Endodermal cell (in vitro differentiated cells): Measurements from ENCODE around the gene PRKAG2. TPM values are rescaled to one million over a fixed set of nuclear protein-coding genes. Genes with fewer than 3 reads are reported as not detected.

Source experiments
- DNase-seq: peaks from one replicate; pipeline ENCODE4 v3.0.0-alpha.2; 2017
- H3K27ac ChIP-seq: 2 replicates; pipeline ENCODE4 v1.5.1; 2013; ENCODE audit warnings: mild to moderate bottlenecking, low read depth, low read length, moderate library complexity
- H3K27me3 ChIP-seq: 2 replicates; pipeline ENCODE4 v1.6.1; 2013; ENCODE audit warnings: mild to moderate bottlenecking, low read length, moderate library complexity; ENCODE audit not compliant: insufficient read depth, control insufficient read depth, poor library complexity, severe bottlenecking
- H3K36me3 ChIP-seq: 2 replicates; pipeline ENCODE4 v1.7.0; 2013; ENCODE audit warnings: mild to moderate bottlenecking, low read length, moderate library complexity; ENCODE audit not compliant: control insufficient read depth, insufficient read depth
- H3K4me1 ChIP-seq: one replicate; pipeline ENCODE4 v1.7.0; 2013; ENCODE audit warnings: low read length; ENCODE audit not compliant: control insufficient read depth, insufficient read depth
- H3K4me3 ChIP-seq: 2 replicates; pipeline ENCODE4 v1.5.1; 2013; ENCODE audit warnings: mild to moderate bottlenecking, low read length, moderate library complexity
- H3K9ac ChIP-seq: 2 replicates; pipeline ENCODE4 v1.6.1; 2013; ENCODE audit warnings: mild to moderate bottlenecking, low read length, moderate library complexity; ENCODE audit not compliant: poor library complexity, severe bottlenecking; ENCODE audit errors: extremely low read depth
- H3K9me3 ChIP-seq: 2 replicates; pipeline ENCODE4 v1.6.1; 2013; ENCODE audit warnings: mild to moderate bottlenecking, low read length, moderate library complexity; ENCODE audit not compliant: control insufficient read depth
- H3K27ac Mint-ChIP-seq: 2 replicates; pipeline ENCODE4 v1.8.0; 2020; ENCODE audit warnings: mixed read lengths
- H3K27me3 Mint-ChIP-seq: 2 replicates; pipeline ENCODE4 v1.8.0; 2021; ENCODE audit warnings: mild to moderate bottlenecking, mixed read lengths; ENCODE audit not compliant: insufficient read depth
- H3K36me3 Mint-ChIP-seq: 2 replicates; pipeline ENCODE4 v1.8.0; 2020; ENCODE audit warnings: low read depth, mixed read lengths
- H3K4me1 Mint-ChIP-seq: 2 replicates; pipeline ENCODE4 v1.8.0; 2020; ENCODE audit warnings: mixed read lengths
- H3K4me3 Mint-ChIP-seq: 2 replicates; pipeline ENCODE4 v1.8.0; 2020; ENCODE audit warnings: mild to moderate bottlenecking, moderate library complexity, mixed read lengths
- H3K9me3 Mint-ChIP-seq: 2 replicates; pipeline ENCODE4 v1.8.0; 2020; ENCODE audit warnings: mild to moderate bottlenecking, mixed read lengths
- CTCF ChIP-seq: fragments of 200-600 bp; sonication (generic); conservative IDR thresholded peaks from 2 replicates; pipeline ENCODE4 v1.5.0; 2021; ENCODE audit warnings: antibody characterized with exemption, mild to moderate bottlenecking
- WGBS, 2 experiments: methylation state at CpG; one replicate each; pipeline versions ENCODE4 v1.1.5 to v1.1.7; 2013; ENCODE audit warnings: missing lambda C conversion rate in 2 of 2, mixed read lengths in 1 of 2; ENCODE audit not compliant: insufficient coverage in 1 of 2, insufficient read length in 1 of 2; 5-methylcytosine and 5-hydroxymethylcytosine counted together
- total RNA-seq, 2 donors: library from RNA; stranded (reverse); fragmentation: NEBNext Ultra II Directional in 1 of 2; extraction: Animal tissue kit (Norgen Biotek cat#: 25700) in 1 of 2; gene quantifications; 2 replicates in 1 of 2; 3 replicates in 1 of 2; pipeline ENCODE4 v1.2.1, GENCODE V29; 2021

The PRKAG2 gene
- total RNA-seq, 2 donors from 2014 or later: 17.2 to 20.7 TPM

- no peak overlapping the region for H3K27ac Mint-ChIP-seq
- H3K9ac ChIP-seq: no peak overlapping the region
Observed at GRCh38 chr7:151796871-151797537, 79.9 kb downstream of the PRKAG2 start.

DNA sequence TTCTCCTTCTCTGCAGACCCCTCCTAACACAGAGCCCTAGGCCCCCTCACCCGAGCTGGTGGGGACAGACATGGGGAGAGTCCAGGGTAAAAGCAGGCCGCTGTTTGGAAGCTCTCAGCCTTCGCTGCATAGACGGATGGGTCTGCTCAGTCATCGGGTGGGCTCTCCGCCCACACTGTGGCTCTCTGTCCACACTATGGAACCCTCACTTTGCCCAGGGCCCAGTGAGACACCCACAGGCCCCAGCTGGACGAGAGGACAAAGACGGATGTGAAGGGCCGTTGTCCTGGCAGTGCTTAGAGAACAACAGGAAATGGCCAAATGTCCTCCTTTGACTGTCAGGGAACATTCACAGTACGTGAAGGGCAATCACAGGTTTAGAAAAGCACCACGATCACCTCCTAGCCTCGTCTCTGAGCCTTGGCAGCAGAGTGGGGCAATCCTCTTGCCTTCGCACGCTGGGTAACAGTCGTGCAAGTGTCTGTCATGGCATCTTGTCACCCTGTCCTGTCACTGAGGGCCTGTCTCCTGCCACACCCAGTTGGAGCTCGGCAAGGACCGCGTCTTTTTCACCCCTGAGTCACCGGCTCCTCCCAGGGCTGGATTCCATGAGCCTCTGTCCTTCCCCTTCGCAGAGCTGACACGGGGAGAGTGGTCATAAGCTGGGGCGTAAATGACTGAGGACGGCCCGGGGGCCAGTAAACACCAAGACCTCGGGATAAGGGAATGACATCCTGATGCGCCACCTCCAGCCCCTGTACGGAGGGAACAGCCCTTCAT, 80.6 kb downstream of the PRKAG2 start:
- Histone ChIP-seq H3K9me3 (no peaks in the 10 kb centered on the region), H3K27me3 (no peaks in the 10 kb centered on the region), H3K27ac (no peak overlapping the region), H3K4me3 (no peak overlapping the region), H3K4me1 (peaks cover 1% of the 10 kb centered on the region), H3K36me3 (no peaks in the 10 kb centered on the region), H3K9ac (no peak overlapping the region)
- DNase-seq: no peak
- Mint-ChIP-seq H3K27me3 (no peaks in the 10 kb centered on the region), H3K9me3 (no peaks in the 10 kb centered on the region), H3K4me3 (no peak overlapping the region), H3K36me3 (no peaks in the 10 kb centered on the region), H3K27ac (no peak overlapping the region), H3K4me1 (peaks cover 4% of the 10 kb centered on the region)
- 92% methylated on average over 18 to 27 of the region's 27 CpGs for WGBS, 2 experiments
- TF ChIP-seq CTCF: no peak

More at GRCh38 chr7:151796871-151797537, 79.9 kb downstream of the PRKAG2 start:
- Histone ChIP-seq H3K27me3 (no peaks in the 10 kb centered on the region), H3K4me3 (no peak overlapping the region), H3K9me3 (no peaks in the 10 kb centered on the region), H3K4me1 (no peaks in the 10 kb centered on the region), H3K27ac (no peak overlapping the region), H3K36me3 (no peaks in the 10 kb centered on the region)
- no peaks in the 10 kb centered on the region for H3K27me3 Mint-ChIP-seq
- no peak for TF ChIP-seq CTCF
- H3K4me3 Mint-ChIP-seq: no peak overlapping the region
- WGBS, 2 experiments: 94 to 97% methylated on average over 9 to 15 of the region's 17 CpGs
- peaks cover 4% of the 10 kb centered on the region for H3K4me1 Mint-ChIP-seq
- no peak for DNase-seq
- no peaks in the 10 kb centered on the region for H3K36me3 Mint-ChIP-seq
- H3K9me3 Mint-ChIP-seq: no peaks in the 10 kb centered on the region

DNA sequence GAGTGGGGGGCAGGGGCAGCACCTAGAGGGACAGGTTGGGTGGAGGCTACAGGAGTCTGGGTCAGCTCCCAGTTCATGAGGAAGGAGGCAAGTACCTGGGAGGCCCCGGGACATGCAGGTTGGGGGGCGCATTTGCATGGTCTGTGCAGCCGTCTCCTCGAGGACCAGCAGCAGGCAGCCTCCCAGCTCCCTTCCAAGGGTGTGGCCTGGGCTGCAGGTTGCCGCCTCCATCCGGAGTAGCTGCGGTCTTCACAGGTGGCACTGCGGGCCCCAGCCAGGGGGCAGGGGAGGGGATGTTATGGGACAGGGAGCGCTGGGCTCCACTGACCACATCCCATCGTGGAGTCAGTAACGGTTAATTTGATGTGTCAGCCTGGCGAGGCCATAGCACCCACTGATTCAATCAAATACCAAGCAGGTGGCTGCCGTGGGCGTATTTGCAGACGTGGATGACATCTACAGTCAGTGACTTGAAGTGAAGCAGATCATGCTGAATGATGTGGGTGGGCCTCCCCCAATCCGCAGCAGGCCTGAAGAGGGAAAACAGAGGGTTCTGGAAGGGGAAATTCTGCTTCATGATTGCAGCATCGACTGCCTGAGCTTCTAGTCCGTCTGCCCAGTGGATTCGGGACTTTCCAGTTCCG, 81.6 kb downstream of the PRKAG2 start:
- H3K36me3 ChIP-seq: no peaks in the 10 kb centered on the region
- DNase-seq: no peak
- Mint-ChIP-seq H3K9me3 (no peaks in the 10 kb centered on the region), H3K4me3 (no peak overlapping the region), H3K4me1 (peaks cover 4% of the 10 kb centered on the region), H3K36me3 (no peaks in the 10 kb centered on the region), H3K27me3 (no peaks in the 10 kb centered on the region), H3K27ac (no peak overlapping the region)
- H3K27ac ChIP-seq: no peak overlapping the region
- H3K27me3 ChIP-seq: no peaks in the 10 kb centered on the region
- no peak overlapping the region for H3K4me3 ChIP-seq
- no peak for TF ChIP-seq CTCF
- 92 to 97% methylated on average over 11 to 18 of the region's 20 CpGs for WGBS, 2 experiments
- peaks cover 9% of the 10 kb centered on the region for H3K4me1 ChIP-seq
- no peaks in the 10 kb centered on the region for H3K9me3 ChIP-seq
- H3K9ac ChIP-seq: no peak overlapping the region
